KOPT-K1 (cell line): ENCODE data around the gene CACNB3.
"Not testable (repeated sequence)": the region's sequence is repeated elsewhere in the genome, so short reads cannot be mapped to it uniquely, and the experiment has no call there.

ENCODE experiments used
- H3K27ac ChIP-seq: fragments of 200-600 bp; sonication (generic); 2 replicates; pipeline ENCODE4 v1.5.1; 2016; ENCODE audit warnings: antibody characterized with exemption, mild to moderate bottlenecking, low read depth, low read length; ENCODE audit not compliant: poor library complexity, severe bottlenecking
- H3K36me3 ChIP-seq: fragments of 200-600 bp; sonication (generic); 2 replicates; pipeline ENCODE4 v1.5.1; 2017; ENCODE audit warnings: antibody characterized with exemption, mild to moderate bottlenecking, low read length, moderate library complexity; ENCODE audit not compliant: insufficient read depth
- H3K9me3 ChIP-seq: fragments of 200-600 bp; sonication (generic); 2 replicates; pipeline ENCODE4 v1.5.1; 2017; ENCODE audit warnings: antibody characterized with exemption, low read length, mild to moderate bottlenecking; ENCODE audit not compliant: insufficient read depth, poor library complexity, severe bottlenecking

Gene CACNB3

DNA sequence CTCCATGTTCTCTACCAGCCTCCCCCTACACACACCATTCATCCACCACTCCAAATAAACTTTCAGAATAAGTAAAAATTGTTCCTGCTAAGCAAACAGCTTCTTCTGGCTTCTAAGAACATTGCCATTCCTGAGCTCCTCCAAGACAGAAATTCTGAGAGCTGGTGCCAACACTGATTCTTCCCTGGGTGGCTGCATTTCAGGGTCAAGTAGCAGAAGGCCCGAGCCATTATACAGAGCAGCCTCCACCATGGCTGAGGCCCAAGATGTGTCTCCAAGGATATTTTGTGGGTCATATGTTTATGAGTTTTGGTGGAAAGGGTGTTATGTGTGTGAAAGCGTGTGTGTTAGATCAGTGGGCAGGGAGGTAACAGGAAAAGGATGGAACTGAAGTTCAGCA lies 50.9 kb downstream of the CACNB3 start:
- no peaks in the 10 kb centered on the region for H3K36me3 ChIP-seq
- no peaks in the 10 kb centered on the region for H3K9me3 ChIP-seq
- no peak overlapping the region for H3K27ac ChIP-seq

DNA sequence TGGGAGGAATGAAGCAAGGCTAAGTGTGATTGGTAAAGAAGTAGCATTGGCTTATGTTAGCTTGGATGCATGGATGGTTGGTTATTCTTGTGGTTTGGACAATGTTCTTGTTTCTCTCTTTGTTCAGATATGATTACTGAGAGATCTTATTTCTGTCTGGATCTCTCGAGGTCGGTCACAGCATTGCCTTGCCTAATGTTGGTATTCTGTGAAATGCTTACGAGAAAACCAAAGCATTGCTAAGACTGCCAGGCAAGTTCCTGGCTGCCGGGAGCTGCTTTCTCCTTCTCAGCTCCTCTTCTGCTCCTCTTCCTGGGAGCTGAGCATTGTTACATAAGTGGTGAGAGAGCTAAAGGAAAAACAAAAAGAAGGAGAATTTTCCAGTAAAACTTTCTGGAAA lies 54.8 kb downstream of the CACNB3 start:
- Histone ChIP-seq H3K9me3 (no peaks in the 10 kb centered on the region), H3K36me3 (no peaks in the 10 kb centered on the region), H3K27ac (no peak overlapping the region)

DNA sequence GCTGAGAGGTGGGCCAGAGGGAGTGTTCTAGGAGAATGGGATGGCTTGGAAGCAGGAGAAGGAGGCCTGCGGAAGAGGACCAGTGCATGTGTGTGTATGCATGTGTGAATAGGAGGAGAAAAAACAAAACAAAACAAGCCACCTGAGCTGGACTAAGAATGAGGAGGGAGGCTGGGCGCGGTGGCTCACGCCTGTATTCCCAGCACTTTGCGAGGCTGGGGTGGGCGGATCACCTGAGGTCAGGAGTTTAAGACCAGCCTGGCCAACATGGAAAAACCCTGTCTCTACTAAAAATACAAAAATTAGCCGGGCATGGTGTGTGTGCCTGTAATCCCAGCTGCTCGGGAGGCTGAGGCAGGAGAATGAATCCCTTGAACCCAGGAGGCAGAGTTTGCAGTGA lies 55.2 kb downstream of the CACNB3 start:
- not testable (repeated sequence) for H3K36me3 ChIP-seq, H3K9me3 ChIP-seq, H3K27ac ChIP-seq

DNA sequence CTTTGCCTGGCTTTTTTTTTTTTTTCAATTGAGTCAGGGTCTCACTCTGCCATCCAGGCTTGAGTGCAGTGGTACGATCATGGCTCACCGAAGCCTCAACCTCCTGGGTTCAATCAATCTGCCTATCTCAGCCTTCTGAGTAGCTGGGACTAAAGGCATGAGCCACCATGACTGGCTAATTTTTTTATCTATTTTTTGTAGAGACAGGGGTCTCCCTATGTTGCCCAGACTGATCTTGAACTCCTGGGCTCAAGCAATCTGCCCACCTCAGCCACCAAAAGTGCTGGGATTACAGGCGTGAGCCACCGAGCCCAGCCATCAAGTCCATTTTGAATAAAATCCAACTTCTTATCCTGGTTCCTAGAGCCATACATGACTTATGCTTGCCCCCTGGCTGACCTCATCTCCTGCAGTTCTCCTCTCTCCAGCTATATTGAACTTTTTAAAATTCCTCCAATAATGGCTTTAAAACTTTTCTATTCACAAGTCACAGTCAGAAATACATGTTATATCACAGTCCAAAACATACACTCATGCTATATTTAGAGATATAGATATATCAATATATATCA lies 57.7 kb downstream of the CACNB3 start:
- no peaks in the 10 kb centered on the region for H3K9me3 ChIP-seq
- H3K27ac ChIP-seq = no peak overlapping the region
- H3K36me3 ChIP-seq = no peaks in the 10 kb centered on the region
